H1 (cell line): Measurements from ENCODE around the gene CD44. TPM values are rescaled to one million over a fixed set of nuclear protein-coding genes. Genes with fewer than 3 reads are reported as not detected.

Experiments used
- CTCF ChIA-PET: fragments of 300-600 bp; sonication (Branson Sonifier 250); formaldehyde crosslinking; loops from one replicate; lab custom pipeline; 2021; ENCODE audit not compliant: partially characterized antibody; lab: Charles Lee
- POLR2A ChIA-PET: fragments of 300-600 bp; sonication (Branson Sonifier 250); formaldehyde crosslinking; loops from one replicate; lab custom pipeline; 2021; ENCODE audit warnings: inconsistent platforms; ENCODE audit not compliant: partially characterized antibody; lab: Charles Lee
- DNase-seq, 2 experiments: peaks; one replicate each; pipeline versions ENCODE4 v3.0.0 to v3.0.0-alpha.2; 2010 to 2022; ENCODE audit warnings: low spot score in 2 of 2, low read depth in 1 of 2, mixed read lengths in 1 of 2
- FAIRE-seq: peaks from 2 replicates; lab custom pipeline; 2011; peaks lifted over from hg19 to GRCh38; lab: Jason Lieb, UNC
- H2AFZ ChIP-seq: 2 replicates; pipeline ENCODE4 v1.8.1; 2012; ENCODE audit warnings: low read length, inconsistent platforms
- H2AK5ac ChIP-seq: 2 replicates; pipeline ENCODE4 v1.6.1; 2013; ENCODE audit warnings: low read depth, low read length
- H2BK120ac ChIP-seq: replicated peaks from 2 replicates; pipeline ENCODE3; 2013; ENCODE audit warnings: low read depth, low read length, inconsistent platforms
- H2BK12ac ChIP-seq: 2 replicates; pipeline ENCODE4 v1.6.1; 2013; ENCODE audit warnings: low read depth, low read length
- H2BK15ac ChIP-seq: 2 replicates; pipeline ENCODE4 v1.6.1; 2013; ENCODE audit warnings: low read length
- H2BK20ac ChIP-seq: 2 replicates; pipeline ENCODE4 v1.6.1; 2013; ENCODE audit warnings: low read length
- H2BK5ac ChIP-seq: 2 replicates; pipeline ENCODE4 v1.6.1; 2013; ENCODE audit warnings: low read depth, low read length
- H3K14ac ChIP-seq: 2 replicates; pipeline ENCODE4 v1.6.1; 2013; ENCODE audit warnings: inconsistent platforms; ENCODE audit not compliant: insufficient read length
- H3K18ac ChIP-seq: 2 replicates; pipeline ENCODE4 v1.6.1; 2013; ENCODE audit warnings: low read length; ENCODE audit errors: extremely low read depth
- H3K23ac ChIP-seq: 2 replicates; pipeline ENCODE4 v1.6.1; 2013; ENCODE audit warnings: inconsistent platforms; ENCODE audit not compliant: insufficient read length
- H3K23me2 ChIP-seq: 2 replicates; pipeline ENCODE4 v1.6.1; 2013; ENCODE audit warnings: low read depth, low read length
- H3K27ac ChIP-seq: 2 replicates; pipeline ENCODE4 v1.6.1; 2011; ENCODE audit warnings: low read depth, low read length, inconsistent platforms
- H3K27me3 ChIP-seq, 4 experiments: replicated peaks in 1 of 4; 1 replicate in 1 of 4; 2 replicates in 3 of 4; pipeline versions ENCODE4 v1.6.1 to v1.8.1; 2011 to 2013; ENCODE audit warnings: low read length in 3 of 4, mild to moderate bottlenecking in 3 of 4, inconsistent platforms in 2 of 4, mixed read lengths in 2 of 4, moderate library complexity in 1 of 4; ENCODE audit not compliant: control insufficient read depth in 3 of 4, insufficient read depth in 3 of 4; ENCODE audit errors: extremely low read depth in 1 of 4
- H3K36me3 ChIP-seq, 4 experiments: 2 replicates each; pipeline versions ENCODE4 v1.6.1 to v1.8.1; 2011 to 2013; ENCODE audit warnings: mild to moderate bottlenecking in 4 of 4, low read length in 3 of 4, moderate library complexity in 2 of 4, control low read depth in 1 of 4, inconsistent platforms in 1 of 4; ENCODE audit not compliant: insufficient read depth in 4 of 4, control insufficient read depth in 2 of 4
- H3K4ac ChIP-seq: replicated peaks from 2 replicates; pipeline ENCODE3; 2013; ENCODE audit warnings: low read length, low read depth, mixed read lengths, inconsistent platforms; ENCODE audit not compliant: insufficient read length
- H3K4me1 ChIP-seq, 4 experiments: replicated peaks in 1 of 4; 1 replicate in 1 of 4; 2 replicates in 3 of 4; pipeline versions ENCODE4 v1.6.1 to v1.8.1; 2011 to 2013; ENCODE audit warnings: low read length in 3 of 4, inconsistent platforms in 2 of 4, mixed read lengths in 1 of 4; ENCODE audit not compliant: insufficient read depth in 4 of 4, control insufficient read depth in 3 of 4
- H3K4me2 ChIP-seq, 2 experiments: 2 replicates each; pipeline versions ENCODE4 v1.6.1 to v1.8.1; 2011 to 2013; ENCODE audit warnings: low read depth in 2 of 2, low read length in 2 of 2, control low read depth in 1 of 2, inconsistent platforms in 1 of 2, mild to moderate bottlenecking in 1 of 2; ENCODE audit not compliant: insufficient read depth in 1 of 2
- H3K4me3 ChIP-seq, 4 experiments: fragments of 200-600, 300-600 bp in 1 of 4; sonication (generic), shearing (Covaris generic), sonication (Bioruptor Twin) in 1 of 4; 2 replicates each; pipeline versions ENCODE4 v1.5.1 to v1.8.1; 2011 to 2016; ENCODE audit warnings: low read length in 4 of 4, low read depth in 3 of 4, control low read depth in 2 of 4, inconsistent platforms in 2 of 4, mild to moderate bottlenecking in 2 of 4, mixed read lengths in 1 of 4, moderate library complexity in 1 of 4; ENCODE audit not compliant: insufficient read depth in 2 of 4; ENCODE audit errors: extremely low read depth in 1 of 4
- H3K56ac ChIP-seq: replicated peaks from 2 replicates; pipeline ENCODE3; 2013; ENCODE audit warnings: low read depth, mild to moderate bottlenecking, mixed read lengths, low read length, inconsistent platforms; ENCODE audit not compliant: insufficient read length
- H3K79me1 ChIP-seq: 2 replicates; pipeline ENCODE4 v1.6.1; 2013; ENCODE audit warnings: low read depth, low read length, control low read depth
- H3K79me2 ChIP-seq, 2 experiments: 2 replicates each; pipeline versions ENCODE4 v1.6.1 to v1.8.1; 2012 to 2013; ENCODE audit warnings: low read length in 2 of 2, mild to moderate bottlenecking in 2 of 2, inconsistent platforms in 1 of 2; ENCODE audit not compliant: insufficient read depth in 2 of 2, control insufficient read depth in 1 of 2
- H3K9ac ChIP-seq, 4 experiments: replicated peaks in 1 of 4; 1 replicate in 1 of 4; 2 replicates in 3 of 4; pipeline versions ENCODE4 v1.6.1 to v1.8.1; 2011 to 2013; ENCODE audit warnings: low read depth in 3 of 4, low read length in 3 of 4, control low read depth in 2 of 4, mild to moderate bottlenecking in 2 of 4, moderate library complexity in 2 of 4, inconsistent platforms in 1 of 4; ENCODE audit errors: extremely low read depth in 1 of 4
- H3K9me3 ChIP-seq, 2 experiments: 2 replicates each; pipeline versions ENCODE4 v1.6.1 to v1.8.1; 2012 to 2013; ENCODE audit warnings: mild to moderate bottlenecking in 2 of 2, moderate library complexity in 2 of 2, control low read depth in 1 of 2, inconsistent platforms in 1 of 2, low read depth in 1 of 2, low read length in 1 of 2, mixed read lengths in 1 of 2; ENCODE audit not compliant: insufficient read depth in 2 of 2
- H4K20me1 ChIP-seq, 2 experiments: replicated peaks in 1 of 2; 2 replicates each; pipeline versions ENCODE3 to v1.8.1; 2011 to 2013; ENCODE audit warnings: inconsistent platforms in 2 of 2, low read length in 2 of 2, mild to moderate bottlenecking in 1 of 2; ENCODE audit not compliant: insufficient read depth in 2 of 2, control insufficient read depth in 1 of 2
- H4K5ac ChIP-seq: 2 replicates; pipeline ENCODE4 v1.6.1; 2013; ENCODE audit warnings: low read length, low read depth, mixed read lengths, inconsistent platforms; ENCODE audit not compliant: insufficient read length
- H4K8ac ChIP-seq: 2 replicates; pipeline ENCODE4 v1.8.0; 2013; ENCODE audit warnings: mild to moderate bottlenecking, moderate library complexity, low read length, inconsistent platforms; ENCODE audit not compliant: insufficient read depth; ENCODE audit errors: extremely low read depth
- H4K91ac ChIP-seq: replicated peaks from 2 replicates; pipeline ENCODE3; 2013; ENCODE audit warnings: low read length, mixed read lengths, inconsistent platforms; ENCODE audit not compliant: insufficient read length
- RXRA ChIP-seq: IDR thresholded peaks from 2 replicates; pipeline ENCODE4 v1.6.1; 2011; ENCODE audit warnings: low read depth, mild to moderate bottlenecking, low read length, moderate library complexity; ENCODE audit not compliant: insufficient read depth
- WGBS, 2 experiments: shearing (Covaris generic) in 1 of 2; methylation state at CpG; one replicate each; pipeline versions ENCODE4 v1.1.6 to v1.1.7; 2013 to 2015; ENCODE audit warnings: low lambda C conversion rate in 2 of 2, mixed read lengths in 2 of 2, inconsistent platforms in 1 of 2, low coverage in 1 of 2, missing lambda C conversion rate in 1 of 2; ENCODE audit not compliant: insufficient replicate concordance in 2 of 2, insufficient coverage in 1 of 2, insufficient read length in 1 of 2; ENCODE audit errors: extremely low coverage in 1 of 2, missing lambda C conversion rate in 1 of 2; 5-methylcytosine and 5-hydroxymethylcytosine counted together
- polyA plus RNA-seq, 7 experiments: library from polyadenylated mRNA; depleted of rRNA in 3 of 7; stranded (reverse) in 5 of 7; unstranded in 2 of 7; fragments of >200 nt in 5 of 7; fragments of 200-250 nt in 2 of 7; gene quantifications; 1 replicate in 5 of 7; 2 replicates in 1 of 7; 4 replicates in 1 of 7; pipeline versions ENCODE4 v1.2.1 to v1.2.3, GENCODE V29; 2011 to 2013; ENCODE audit warnings: missing spikeins in 2 of 7, mixed read lengths in 2 of 7
- total RNA-seq: library from RNA; stranded (reverse); fragmentation: NEBNext Ultra II Directional; extraction: Animal tissue kit (Norgen Biotek cat#: 25700); gene quantifications from 2 replicates; pipeline ENCODE4 v1.2.1, GENCODE V29; 2021

Gene CD44
- total and polyA plus RNA-seq, 2 of the 8 experiments (the other 6 are each of a cell fraction or from before 2014, with no cell fraction given): 11.8 to 13.7 TPM

DNA sequence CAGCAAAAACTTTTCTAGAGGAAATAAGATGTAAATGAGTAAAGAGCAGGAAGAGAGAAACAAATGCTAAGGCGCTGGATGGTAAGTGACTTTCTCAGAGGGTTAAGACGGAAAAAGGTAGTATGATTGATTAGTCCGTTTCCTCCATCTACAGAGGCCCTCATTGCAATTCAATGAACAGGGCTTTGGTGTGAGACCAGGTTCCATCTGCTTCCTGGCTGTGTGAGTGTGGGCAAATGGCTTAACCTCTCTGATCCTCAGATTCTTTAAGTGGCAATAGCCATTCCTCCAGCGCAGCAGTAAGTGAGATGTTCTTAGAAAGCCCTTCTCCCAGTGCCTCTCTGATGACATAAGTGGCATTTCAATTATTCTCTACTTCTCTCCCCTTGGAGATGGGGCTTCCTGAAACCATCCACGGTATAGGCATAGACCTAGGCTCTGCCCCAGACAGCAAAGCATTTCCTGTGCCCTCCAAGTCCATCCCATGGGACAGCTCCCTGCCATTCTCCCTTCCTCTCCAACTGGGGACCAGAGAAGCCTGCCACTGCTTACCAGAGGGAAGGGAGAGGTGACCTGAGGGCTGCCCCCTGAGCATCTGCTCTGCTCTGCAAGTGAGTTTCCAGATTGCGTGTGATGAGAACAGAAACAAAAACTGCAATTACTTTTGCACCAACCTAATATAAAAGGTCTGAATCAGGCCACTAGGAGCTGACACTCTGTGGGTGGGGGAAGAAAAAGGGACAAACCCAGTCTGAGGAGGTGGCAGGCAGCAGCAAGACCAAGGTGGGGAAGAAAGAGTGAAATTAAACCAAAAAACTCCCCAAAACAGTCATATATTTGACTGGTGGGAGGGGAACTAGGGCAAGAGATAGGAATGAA is 12.7 kb upstream of the CD44 start:
- Histone ChIP-seq H3K4me1 (no peaks in the 10 kb centered on the region), H2BK15ac (no peak overlapping the region), H3K14ac (no peak overlapping the region), H3K9me3 (no peaks in the 10 kb centered on the region), H4K20me1 (no peaks in the 10 kb centered on the region), H3K23ac (no peak overlapping the region), H3K4me3 (no peak overlapping the region), H3K4ac (no peak overlapping the region), H2AFZ (no peak overlapping the region), H2BK120ac (no peak overlapping the region), H4K91ac (no peak overlapping the region), H2BK20ac (0 out of 2 replicates have a peak overlapping the region, but pooled peaks have one; percentile 40), H2AK5ac (no peak overlapping the region), H3K18ac (no peak overlapping the region), H3K79me2 (no peaks in the 10 kb centered on the region), H4K8ac (no peak overlapping the region), H3K23me2 (no peaks in the 10 kb centered on the region), H3K36me3 (no peaks in the 10 kb centered on the region), H3K27me3 (no peaks in the 10 kb centered on the region), H3K4me2 (no peak overlapping the region), H4K5ac (no peak overlapping the region), H3K56ac (no peak overlapping the region), H3K79me1 (no peaks in the 10 kb centered on the region), H2BK12ac (no peak overlapping the region), H2BK5ac (no peak overlapping the region; the same call in 1 of the 2 replicates), H3K9ac (no peak overlapping the region), H3K27ac (no peak overlapping the region)
- POLR2A ChIA-PET: interaction anchor here (0.6 kb wide), 1 partner anchor 65 kb away, joined by 3 read pairs; no protein-coding TSS in a partner anchor
- 89% methylated on average over 6 of the region's 6 CpGs; no CpG with 5 or more reads in 1 of the 2 experiments for WGBS, 2 experiments
- FAIRE-seq (no peak), DNase-seq (no peak)
- CTCF ChIA-PET: interaction anchor here (1.6 kb wide), 1 partner anchor 10 kb away, joined by 3 read pairs; no protein-coding TSS in a partner anchor
- TF ChIP-seq RXRA: no peak
